ENCODE results near the gene TMEM138.

The TMEM138 gene

DNA sequence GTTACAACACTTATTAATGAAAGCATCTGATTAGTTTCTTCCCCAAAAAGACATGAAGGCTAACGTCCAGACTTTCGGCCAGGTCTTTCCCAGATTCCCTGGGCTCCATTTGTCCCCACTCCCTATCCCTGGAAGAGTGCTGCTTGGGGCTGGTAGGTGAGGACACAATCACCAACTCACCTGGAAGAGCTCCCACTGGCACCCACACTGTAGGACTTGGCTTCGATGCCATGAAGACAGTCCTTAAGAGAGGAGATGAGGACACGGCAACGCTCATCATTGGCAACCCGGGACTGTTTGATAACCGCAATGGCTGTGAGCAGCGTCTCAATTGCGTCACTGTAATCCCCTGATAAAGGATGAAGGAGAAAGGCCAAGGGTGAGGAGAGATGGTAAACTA, 49.4 kb downstream of the TMEM138 start:
- no peak for FAIRE-seq

DNA sequence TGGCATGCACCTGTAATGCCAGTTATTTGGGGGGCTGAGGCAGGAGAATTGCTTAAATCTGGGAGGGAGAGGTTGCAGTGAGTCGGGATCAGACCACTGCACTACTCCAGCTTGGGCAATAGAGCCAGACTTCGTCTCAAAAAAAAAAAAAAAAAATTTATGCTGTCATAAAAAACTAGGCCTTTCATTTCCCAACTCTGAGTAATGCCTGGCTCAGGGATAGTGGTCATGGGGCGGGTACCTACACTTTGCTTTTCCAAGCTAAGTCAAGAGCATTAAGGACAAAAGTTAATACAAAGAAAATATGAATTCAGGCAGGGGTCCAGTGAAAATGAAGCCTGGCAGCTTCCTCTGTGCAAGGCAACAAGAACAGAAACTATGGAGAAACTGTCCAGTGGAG, 51.3 kb downstream of the TMEM138 start:
- no peak for FAIRE-seq

DNA sequence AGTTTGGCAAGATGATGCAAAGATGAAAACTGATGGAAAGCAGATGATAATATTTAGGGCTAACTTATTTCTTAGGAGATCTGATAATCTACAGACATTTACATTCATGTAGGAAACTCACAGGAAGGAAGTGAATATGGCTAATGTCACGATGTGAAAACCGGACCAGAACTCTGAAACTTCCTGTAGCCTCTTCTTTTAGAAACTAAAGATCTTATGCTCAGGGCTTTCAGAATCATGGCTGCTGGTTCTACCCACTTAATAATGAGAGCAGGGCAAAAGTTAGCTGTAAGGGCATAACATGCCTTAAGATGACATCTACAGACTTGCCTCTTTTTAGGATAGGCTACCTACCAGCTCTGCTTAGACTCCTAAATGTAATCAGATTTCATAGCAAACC, 52.4 kb downstream of the TMEM138 start:
- FAIRE-seq: no peak

DNA sequence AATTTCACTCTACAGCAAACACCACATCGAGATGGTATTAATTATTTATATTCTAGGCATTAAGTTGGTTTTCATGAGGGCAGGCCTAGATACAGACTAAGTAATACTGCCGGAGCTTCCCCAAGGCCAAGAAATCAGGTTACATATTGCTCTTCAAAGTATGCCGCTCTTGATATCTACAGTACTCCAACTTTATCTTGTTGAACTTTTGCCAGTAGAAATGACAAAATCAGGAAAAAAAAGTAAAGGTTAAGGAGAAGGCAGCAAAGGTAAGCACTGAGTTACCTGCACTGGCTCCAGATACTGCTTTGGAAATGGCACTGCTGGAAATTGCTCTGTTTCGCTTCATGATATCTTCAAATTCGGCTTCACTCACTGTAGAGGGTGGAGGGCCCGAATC, 53.2 kb downstream of the TMEM138 start:
- FAIRE-seq: no peak

DNA sequence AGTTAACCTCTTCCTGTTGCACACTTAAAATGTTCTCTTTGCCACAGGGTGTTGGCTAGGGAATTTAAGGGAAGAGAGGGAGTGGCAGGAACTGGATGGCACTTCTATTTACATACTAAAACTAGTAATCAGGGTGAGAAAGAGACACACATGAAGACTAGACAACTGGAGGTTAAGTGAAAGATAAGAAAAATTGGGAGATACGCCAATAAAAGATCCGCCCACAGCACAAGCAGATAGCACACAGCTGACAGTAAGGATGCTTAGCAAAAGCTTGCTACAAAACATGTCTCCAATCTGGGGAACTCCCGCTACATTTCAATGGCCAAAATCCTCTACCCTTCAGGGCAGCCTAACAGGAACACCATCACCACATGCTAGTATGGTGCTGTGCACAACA, 54.8 kb downstream of the TMEM138 start:
- no peak for FAIRE-seq

DNA sequence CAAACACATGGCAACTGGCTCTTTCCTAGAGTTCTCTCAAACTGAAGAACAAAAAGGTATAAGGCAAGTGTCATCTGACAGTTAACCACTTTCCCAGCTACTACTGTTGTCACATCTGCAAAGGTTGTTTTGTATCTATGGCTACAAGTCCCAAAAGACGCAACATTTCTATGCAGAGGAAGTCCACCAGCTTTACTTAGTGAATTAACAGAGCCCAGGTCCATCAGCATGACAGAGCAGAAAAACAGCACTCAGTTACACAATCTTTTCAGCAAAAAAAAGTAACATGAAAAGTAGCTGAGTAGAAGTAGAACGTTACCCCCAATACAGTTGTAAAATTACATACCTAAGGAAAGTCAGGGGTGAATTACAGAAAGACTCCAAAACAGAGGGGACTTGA, 55.5 kb downstream of the TMEM138 start:
- no peak for FAIRE-seq

DNA sequence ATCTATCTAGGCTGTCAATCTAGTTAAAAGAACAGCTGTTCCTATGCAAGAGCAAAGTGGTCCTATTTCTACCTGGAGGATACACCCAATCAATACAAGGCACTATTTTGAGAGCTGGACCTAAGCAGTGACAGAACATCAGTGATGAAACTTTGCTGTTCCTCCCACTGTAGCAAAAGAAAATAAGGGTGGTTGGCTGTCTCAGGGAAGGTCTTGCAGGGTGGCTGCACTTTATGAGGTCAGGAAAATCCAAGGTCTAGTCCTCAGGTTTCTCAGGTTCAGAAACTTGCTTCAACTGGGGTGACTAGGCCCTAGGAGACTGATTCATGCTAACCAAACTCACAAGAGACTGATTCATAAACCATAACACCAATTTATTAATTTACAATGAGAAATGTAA, 56.0 kb downstream of the TMEM138 start:
- FAIRE-seq: no peak

All from endometrium (tissue), 2 donors.